HepG2 (cell line): Measurements from ENCODE around the gene GCH1. TPM values are rescaled to one million over a fixed set of nuclear protein-coding genes. Genes with fewer than 3 reads are reported as not detected.

Experiments
- DMAP1 ChIP-seq: IDR thresholded peaks from 2 replicates; pipeline ENCODE4 v1.6.1; 2016
- DPF2 ChIP-seq: sonication (generic); formaldehyde crosslinking; IDR thresholded peaks from 2 replicates; pipeline ENCODE4 v1.4.0; 2020; ENCODE audit warnings: mild to moderate bottlenecking, low read depth, missing genetic modification reagents, borderline replicate concordance
- DR1 ChIP-seq: sonication (generic); formaldehyde crosslinking; IDR thresholded peaks from 2 replicates; pipeline ENCODE4 v1.8.0; 2021; ENCODE audit warnings: mild to moderate bottlenecking, missing genetic modification reagents, inconsistent platforms
- GATAD2A ChIP-seq: IDR thresholded peaks from 2 replicates; pipeline ENCODE4 v1.6.1; 2016
- HNRNPL ChIP-seq: fragments of 200-400 bp; formaldehyde crosslinking; IDR thresholded peaks from 2 replicates; pipeline ENCODE4 v1.6.1; 2017; ENCODE audit warnings: mild to moderate bottlenecking, low read depth, low read length
- HOXA5 ChIP-seq: sonication (generic); formaldehyde crosslinking; IDR thresholded peaks from 2 replicates; pipeline ENCODE4 v1.4.0; 2020; ENCODE audit warnings: missing genetic modification reagents
- MAF1 ChIP-seq: sonication (generic); formaldehyde crosslinking; IDR thresholded peaks from 2 replicates; pipeline ENCODE4 v1.5.0; 2020; ENCODE audit warnings: missing genetic modification reagents, borderline replicate concordance
- MED13 ChIP-seq: sonication (generic); formaldehyde crosslinking; IDR thresholded peaks from 2 replicates; pipeline ENCODE4 v1.5.0; 2020; ENCODE audit warnings: missing genetic modification reagents
- MZF1 ChIP-seq: sonication (generic); formaldehyde crosslinking; IDR thresholded peaks from 2 replicates; pipeline ENCODE4 v1.8.1; 2023; ENCODE audit warnings: mild to moderate bottlenecking, missing genetic modification reagents, borderline replicate concordance
- PHF5A ChIP-seq: IDR thresholded peaks from one replicate; pipeline ENCODE4 v1.6.1; 2018; ENCODE audit warnings: low read depth, missing genetic modification reagents; ENCODE audit not compliant: unreplicated experiment
- SALL1 ChIP-seq: sonication (generic); formaldehyde crosslinking; IDR thresholded peaks from 2 replicates; pipeline ENCODE4 v1.8.0; 2022; ENCODE audit warnings: mild to moderate bottlenecking, missing genetic modification reagents
- SIX1 ChIP-seq: sonication (generic); formaldehyde crosslinking; IDR thresholded peaks from 2 replicates; pipeline ENCODE4 v1.4.0; 2020; ENCODE audit warnings: missing genetic modification reagents, borderline replicate concordance
- SIX4 ChIP-seq: sonication (generic); formaldehyde crosslinking; IDR thresholded peaks from 2 replicates; pipeline ENCODE4 v1.4.0; 2020; ENCODE audit warnings: missing genetic modification reagents
- SPEN ChIP-seq: sonication (generic); formaldehyde crosslinking; IDR thresholded peaks from 2 replicates; pipeline ENCODE4 v1.5.1; 2020; ENCODE audit warnings: low read depth, mild to moderate bottlenecking, missing genetic modification reagents
- SRSF4 ChIP-seq: fragments of 200-400 bp; formaldehyde crosslinking; IDR thresholded peaks from one replicate; pipeline ENCODE4 v1.6.1; 2018; ENCODE audit warnings: mild to moderate bottlenecking, low read depth, low read length, moderate library complexity; ENCODE audit not compliant: poor library complexity, severe bottlenecking
- ZNF12 ChIP-seq: sonication (generic); formaldehyde crosslinking; IDR thresholded peaks from 2 replicates; pipeline ENCODE4 v1.5.0; 2020; ENCODE audit warnings: missing genetic modification reagents
- ZNF282 ChIP-seq: fragments of 450-650 bp; IDR thresholded peaks from 2 replicates; pipeline ENCODE4 v1.6.1; 2018; ENCODE audit not compliant: partially characterized antibody
- ZNF3 ChIP-seq: IDR thresholded peaks from 2 replicates; pipeline ENCODE4 v1.7.0; 2017; ENCODE audit warnings: inconsistent platforms
- ZNF446 ChIP-seq: sonication (generic); formaldehyde crosslinking; IDR thresholded peaks from 2 replicates; pipeline ENCODE4 v1.5.0; 2020; ENCODE audit warnings: mild to moderate bottlenecking, missing genetic modification reagents
- ZNF460 ChIP-seq: sonication (generic); formaldehyde crosslinking; IDR thresholded peaks from 2 replicates; pipeline ENCODE4 v1.5.1; 2020; ENCODE audit warnings: missing genetic modification reagents, mild to moderate bottlenecking, borderline replicate concordance
- ZNF510 ChIP-seq: sonication (generic); formaldehyde crosslinking; IDR thresholded peaks from 2 replicates; pipeline ENCODE4 v1.4.0; 2020; ENCODE audit warnings: low read depth, mild to moderate bottlenecking, missing genetic modification reagents
- ZNF792 ChIP-seq: IDR thresholded peaks from 2 replicates; pipeline ENCODE4 v1.6.1; 2016
- polyA plus RNA-seq, 8 experiments: library from polyadenylated mRNA; depleted of rRNA in 3 of 8; stranded (reverse) in 7 of 8; unstranded in 1 of 8; fragments of >200 nt; fragmentation: Illumina TruSeq in 4 of 8; extraction: Trizol in 4 of 8; gene quantifications; 2 replicates each; pipeline versions ENCODE4 v1.2.1 to v1.2.3, GENCODE V29; 2011 to 2016; ENCODE audit warnings: low read depth in 4 of 8, missing spikeins in 1 of 8, mixed read lengths in 1 of 8; ENCODE audit not compliant: insufficient read depth in 1 of 8
- total RNA-seq, 5 experiments: library from RNA; depleted of rRNA; stranded (reverse); fragments of >200 nt; fragmentation: Illumina TruSeq; extraction: Trizol; gene quantifications; 2 replicates each; pipeline ENCODE4 v1.2.3, GENCODE V29; 2016; ENCODE audit warnings: low read depth in 1 of 5
- TF ChIP-seq, protein P1 (sequence below): sonication (generic); formaldehyde crosslinking; conservative IDR thresholded peaks from 2 replicates; pipeline ENCODE4 v1.8.1; 2023; ENCODE audit warnings: missing genetic modification reagents
- TF ChIP-seq, protein P2 (sequence below): sonication (generic); formaldehyde crosslinking; IDR thresholded peaks from 2 replicates; pipeline ENCODE4 v1.4.0; 2020; ENCODE audit warnings: missing genetic modification reagents
- TF ChIP-seq, protein P3 (sequence below): fragments of 450-650 bp; IDR thresholded peaks from 2 replicates; pipeline ENCODE4 v1.6.1; 2016
- TF ChIP-seq, protein P4 (sequence below): sonication (generic); formaldehyde crosslinking; IDR thresholded peaks from 2 replicates; pipeline ENCODE4 v1.8.0; 2022; ENCODE audit warnings: missing genetic modification reagents, mild to moderate bottlenecking, inconsistent platforms, borderline replicate concordance
- TF ChIP-seq, protein P5 (sequence below): IDR thresholded peaks from 2 replicates; pipeline ENCODE4 v1.6.1; 2016; ENCODE audit warnings: control low read depth

Gene GCH1
- total and polyA plus RNA-seq, 2 of the 13 experiments (the other 11 are each of a cell fraction or from before 2014, with no cell fraction given): 15.0 to 25.2 TPM

DNA sequence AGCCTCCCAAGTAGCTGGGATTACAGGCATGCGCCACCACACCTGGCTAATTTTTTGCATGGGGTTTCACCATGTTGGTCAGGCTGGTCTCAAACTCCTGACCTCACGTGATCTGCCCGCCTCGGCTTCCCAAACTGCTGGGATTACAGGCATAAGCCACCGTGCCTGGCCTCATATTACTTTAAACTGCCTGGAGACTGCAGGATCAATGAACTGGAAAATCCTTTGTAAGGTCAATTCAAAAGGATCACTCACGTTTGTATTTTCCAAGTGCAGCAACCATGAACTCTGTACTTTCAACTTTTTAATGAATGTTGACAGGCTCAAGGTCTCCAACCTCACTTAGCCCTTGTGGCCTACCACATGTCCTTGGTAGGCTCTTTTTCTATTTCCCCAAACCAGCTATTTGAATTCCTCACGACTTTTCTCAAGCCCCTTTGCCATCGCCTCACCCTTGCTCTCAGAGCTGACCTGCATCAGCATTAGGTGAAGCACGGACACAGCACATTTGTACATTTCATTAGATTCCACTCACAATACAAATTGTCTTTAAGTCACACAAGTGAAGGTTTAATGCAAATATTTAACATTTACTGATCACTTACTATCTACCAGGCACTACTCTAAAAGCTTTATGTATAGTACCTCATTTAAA is 42.2 kb upstream of the GCH1 start (continued):
- TF ChIP-seq, protein P1, sequence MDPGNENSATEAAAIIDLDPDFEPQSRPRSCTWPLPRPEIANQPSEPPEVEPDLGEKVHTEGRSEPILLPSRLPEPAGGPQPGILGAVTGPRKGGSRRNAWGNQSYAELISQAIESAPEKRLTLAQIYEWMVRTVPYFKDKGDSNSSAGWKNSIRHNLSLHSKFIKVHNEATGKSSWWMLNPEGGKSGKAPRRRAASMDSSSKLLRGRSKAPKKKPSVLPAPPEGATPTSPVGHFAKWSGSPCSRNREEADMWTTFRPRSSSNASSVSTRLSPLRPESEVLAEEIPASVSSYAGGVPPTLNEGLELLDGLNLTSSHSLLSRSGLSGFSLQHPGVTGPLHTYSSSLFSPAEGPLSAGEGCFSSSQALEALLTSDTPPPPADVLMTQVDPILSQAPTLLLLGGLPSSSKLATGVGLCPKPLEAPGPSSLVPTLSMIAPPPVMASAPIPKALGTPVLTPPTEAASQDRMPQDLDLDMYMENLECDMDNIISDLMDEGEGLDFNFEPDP (CRISPR knock-in tag): 0 out of 2 replicates have a peak, but pooled peaks have one; percentile 41
- TF ChIP-seq DR1: no peak
- no peak for TF ChIP-seq SPEN (CRISPR knock-in tag)
- TF ChIP-seq SIX4: no peak
- TF ChIP-seq SIX1: peak; percentile 41; the same call in 1 of the 2 replicates
- TF ChIP-seq MED13 (CRISPR knock-in tag): no peak
- no peak; the same call in 1 of the 2 replicates for TF ChIP-seq DPF2 (CRISPR knock-in tag)
- TF ChIP-seq ZNF792 (CRISPR knock-in tag): no peak
- TF ChIP-seq ZNF460 (CRISPR knock-in tag): peak; percentile 95
- TF ChIP-seq, protein P2, sequence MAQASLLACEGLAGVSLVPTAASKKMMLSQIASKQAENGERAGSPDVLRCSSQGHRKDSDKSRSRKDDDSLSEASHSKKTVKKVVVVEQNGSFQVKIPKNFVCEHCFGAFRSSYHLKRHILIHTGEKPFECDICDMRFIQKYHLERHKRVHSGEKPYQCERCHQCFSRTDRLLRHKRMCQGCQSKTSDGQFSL (CRISPR knock-in tag): no peak
- TF ChIP-seq ZNF12 (CRISPR knock-in tag): no peak
- no peak for TF ChIP-seq ZNF282
- TF ChIP-seq, protein P3, sequence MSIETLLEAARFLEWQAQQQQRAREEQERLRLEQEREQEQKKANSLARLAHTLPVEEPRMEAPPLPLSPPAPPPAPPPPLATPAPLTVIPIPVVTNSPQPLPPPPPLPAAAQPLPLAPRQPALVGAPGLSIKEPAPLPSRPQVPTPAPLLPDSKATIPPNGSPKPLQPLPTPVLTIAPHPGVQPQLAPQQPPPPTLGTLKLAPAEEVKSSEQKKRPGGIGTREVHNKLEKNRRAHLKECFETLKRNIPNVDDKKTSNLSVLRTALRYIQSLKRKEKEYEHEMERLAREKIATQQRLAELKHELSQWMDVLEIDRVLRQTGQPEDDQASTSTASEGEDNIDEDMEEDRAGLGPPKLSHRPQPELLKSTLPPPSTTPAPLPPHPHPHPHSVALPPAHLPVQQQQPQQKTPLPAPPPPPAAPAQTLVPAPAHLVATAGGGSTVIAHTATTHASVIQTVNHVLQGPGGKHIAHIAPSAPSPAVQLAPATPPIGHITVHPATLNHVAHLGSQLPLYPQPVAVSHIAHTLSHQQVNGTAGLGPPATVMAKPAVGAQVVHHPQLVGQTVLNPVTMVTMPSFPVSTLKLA: no peak
- no peak for TF ChIP-seq ZNF510
- TF ChIP-seq DMAP1: no peak
- peak; percentile 92 for TF ChIP-seq SALL1 (CRISPR knock-in tag)
- TF ChIP-seq GATAD2A (CRISPR knock-in tag): peak; percentile 87
- TF ChIP-seq ZNF3 (CRISPR knock-in tag): no peak
- TF ChIP-seq, protein P4, sequence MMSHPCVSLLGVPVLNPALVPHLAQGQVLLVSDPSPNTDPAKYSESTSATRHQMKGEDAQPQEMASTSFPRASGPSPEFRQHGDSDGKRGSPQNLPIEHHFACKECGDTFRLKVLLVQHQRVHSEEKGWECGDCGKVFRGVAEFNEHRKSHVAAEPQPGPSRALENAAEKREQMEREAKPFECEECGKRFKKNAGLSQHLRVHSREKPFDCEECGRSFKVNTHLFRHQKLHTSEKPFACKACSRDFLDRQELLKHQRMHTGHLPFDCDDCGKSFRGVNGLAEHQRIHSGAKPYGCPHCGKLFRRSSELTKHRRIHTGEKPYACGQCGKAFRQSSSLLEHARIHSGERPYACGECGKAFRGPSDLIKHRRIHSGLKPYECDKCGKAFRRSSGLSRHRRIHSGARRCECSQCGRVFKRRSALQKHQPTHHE (CRISPR knock-in tag): no peak
- TF ChIP-seq PHF5A: no peak
- no peak for TF ChIP-seq HOXA5 (CRISPR knock-in tag)
- no peak for TF ChIP-seq MAF1 (CRISPR knock-in tag)
- TF ChIP-seq MZF1 (CRISPR knock-in tag): no peak
- TF ChIP-seq, protein P5, sequence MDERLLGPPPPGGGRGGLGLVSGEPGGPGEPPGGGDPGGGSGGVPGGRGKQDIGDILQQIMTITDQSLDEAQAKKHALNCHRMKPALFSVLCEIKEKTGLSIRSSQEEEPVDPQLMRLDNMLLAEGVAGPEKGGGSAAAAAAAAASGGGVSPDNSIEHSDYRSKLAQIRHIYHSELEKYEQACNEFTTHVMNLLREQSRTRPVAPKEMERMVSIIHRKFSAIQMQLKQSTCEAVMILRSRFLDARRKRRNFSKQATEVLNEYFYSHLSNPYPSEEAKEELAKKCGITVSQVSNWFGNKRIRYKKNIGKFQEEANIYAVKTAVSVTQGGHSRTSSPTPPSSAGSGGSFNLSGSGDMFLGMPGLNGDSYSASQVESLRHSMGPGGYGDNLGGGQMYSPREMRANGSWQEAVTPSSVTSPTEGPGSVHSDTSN (CRISPR knock-in tag): no peak
- TF ChIP-seq HNRNPL: no peak
- no peak for TF ChIP-seq SRSF4
- no peak for TF ChIP-seq ZNF446 (CRISPR knock-in tag)
